H1 (cell line): ENCODE measurements around the gene ABCD2. TPM values are rescaled to one million over a fixed set of nuclear protein-coding genes. Genes with fewer than 3 reads are reported as not detected.

Source experiments
- ATF2 ChIP-seq: IDR thresholded peaks from 2 replicates; pipeline ENCODE4 v1.6.1; 2012; ENCODE audit warnings: low read length, inconsistent platforms
- BACH1 ChIP-seq: IDR thresholded peaks from 2 replicates; pipeline ENCODE4 v1.6.1; 2012; ENCODE audit warnings: low read length, improper control_type of control experiment
- CEBPB ChIP-seq: IDR thresholded peaks from 2 replicates; pipeline ENCODE4 v1.6.1; 2012; ENCODE audit warnings: low read depth, low read length
- CHD2 ChIP-seq: IDR thresholded peaks from 2 replicates; pipeline ENCODE4 v1.6.1; 2012; ENCODE audit warnings: low read length, improper control_type of control experiment
- CHD7 ChIP-seq: fragments of 300-600 bp; sonication (generic); IDR thresholded peaks from 2 replicates; pipeline ENCODE4 v1.7.1; 2012; ENCODE audit warnings: low read length, moderate library complexity, mild to moderate bottlenecking, inconsistent platforms; ENCODE audit not compliant: insufficient replicate concordance
- CTBP2 ChIP-seq: IDR thresholded peaks from 2 replicates; pipeline ENCODE4 v1.7.0; 2011; ENCODE audit warnings: borderline replicate concordance, mild to moderate bottlenecking, moderate library complexity, mixed read lengths, low read length; ENCODE audit not compliant: insufficient read depth, insufficient read length
- JUND ChIP-seq: IDR thresholded peaks from 2 replicates; pipeline ENCODE4 v1.6.1; 2011; ENCODE audit warnings: mild to moderate bottlenecking, improper control_type of control experiment, low read length
- POLR2A ChIP-seq, 2 experiments: IDR thresholded peaks; 1 replicate in 1 of 2; 2 replicates in 1 of 2; pipeline ENCODE4 v1.6.1; 2011; ENCODE audit warnings: low read depth in 2 of 2, low read length in 2 of 2, mild to moderate bottlenecking in 2 of 2; ENCODE audit errors: control extremely low read depth in 1 of 2
- RAD21 ChIP-seq, 2 experiments: IDR thresholded peaks in 1 of 2; conservative IDR thresholded peaks in 1 of 2; 2 replicates each; pipeline ENCODE4 v1.6.1; 2011; ENCODE audit warnings: low read depth in 2 of 2, low read length in 2 of 2, improper control_type of control experiment in 1 of 2, inconsistent platforms in 1 of 2, mild to moderate bottlenecking in 1 of 2, moderate library complexity in 1 of 2
- SP1 ChIP-seq: IDR thresholded peaks from 2 replicates; pipeline ENCODE4 v1.6.1; 2011; ENCODE audit warnings: low read depth, low read length
- SUZ12 ChIP-seq: fragments of 200-600 bp; sonication (generic); IDR thresholded peaks from 2 replicates; pipeline ENCODE4 v1.6.1; 2012; ENCODE audit warnings: mild to moderate bottlenecking, inconsistent platforms, low read length, moderate library complexity, mixed read lengths
- polyA plus RNA-seq, 7 experiments: library from polyadenylated mRNA; depleted of rRNA in 3 of 7; stranded (reverse) in 5 of 7; unstranded in 2 of 7; fragments of >200 nt in 5 of 7; fragments of 200-250 nt in 2 of 7; gene quantifications; 1 replicate in 5 of 7; 2 replicates in 1 of 7; 4 replicates in 1 of 7; pipeline versions ENCODE4 v1.2.1 to v1.2.3, GENCODE V29; 2011 to 2013; ENCODE audit warnings: missing spikeins in 2 of 7, mixed read lengths in 2 of 7
- total RNA-seq: library from RNA; stranded (reverse); fragmentation: NEBNext Ultra II Directional; extraction: Animal tissue kit (Norgen Biotek cat#: 25700); gene quantifications from 2 replicates; pipeline ENCODE4 v1.2.1, GENCODE V29; 2021

The ABCD2 gene
- total and polyA plus RNA-seq, 2 of the 8 experiments (the other 6 are each of a cell fraction or from before 2014, with no cell fraction given) = not detected

GRCh38 chr12:39541471-39541870, 78.1 kb downstream of the ABCD2 start (continued):
- no peak for TF ChIP-seq CHD7
- TF ChIP-seq CEBPB = no peak
- TF ChIP-seq JUND = no peak
- TF ChIP-seq POLR2A (IDR thresholded peaks at IDR 0.05; ENCODE audit: control extremely low read depth in 1 of 2, low read depth in 2 of 2, low read length in 2 of 2) = no peak
- TF ChIP-seq CHD2 = no peak
- no peak for TF ChIP-seq CTBP2
- no peak for TF ChIP-seq SUZ12
- TF ChIP-seq RAD21 (IDR thresholded peaks at IDR 0.05 in 1 of 2, conservative IDR thresholded peaks at IDR 0.05 in 1 of 2; ENCODE audit: low read depth in 2 of 2, low read length in 2 of 2) = no peak
- TF ChIP-seq SP1 = no peak
- no peak for TF ChIP-seq BACH1
- TF ChIP-seq ATF2 = no peak
